ENCODE results near the gene GIGYF2. TPM values are rescaled to one million over a fixed set of nuclear protein-coding genes. Genes with fewer than 3 reads are reported as not detected.

The GIGYF2 gene
- total and polyA plus RNA-seq, 2 experiments from 2014 or later: 29.8 to 63.6 TPM

DNA sequence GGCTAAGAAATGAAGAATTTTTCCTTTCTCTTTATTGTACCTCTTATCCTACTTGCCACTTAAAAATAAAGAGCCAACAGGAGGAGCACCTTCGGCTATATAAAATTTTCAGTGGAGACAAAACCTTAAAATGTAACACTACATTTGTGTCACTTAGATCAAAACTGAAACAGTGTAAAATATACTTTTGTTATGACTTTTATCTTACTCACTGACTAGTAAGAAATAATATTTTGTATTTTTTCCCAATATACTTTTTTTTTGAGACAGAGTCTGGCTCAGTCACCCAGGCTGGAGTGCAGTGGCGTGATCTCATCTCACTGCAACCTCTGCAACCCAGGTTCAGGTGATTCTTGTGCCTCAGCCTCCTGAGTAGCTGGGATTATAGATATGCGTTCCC, 50.9 kb downstream of the GIGYF2 start:
- no peaks in the 10 kb centered on the region for H3K9me3 ChIP-seq (ENCODE audit: low read depth)
- no peaks in the 10 kb centered on the region for H4K20me1 ChIP-seq (ENCODE audit: insufficient read depth, poor library complexity, severe bottlenecking)
- no peaks in the 10 kb centered on the region for H3K9me2 ChIP-seq (replicated peaks; ENCODE audit: insufficient read depth)
- H3K79me2 ChIP-seq: no peaks in the 10 kb centered on the region
- H3K4me2 ChIP-seq: no peak overlapping the region
- H3K4me3 ChIP-seq: no peak overlapping the region
- TF ChIP-seq, protein P1, sequence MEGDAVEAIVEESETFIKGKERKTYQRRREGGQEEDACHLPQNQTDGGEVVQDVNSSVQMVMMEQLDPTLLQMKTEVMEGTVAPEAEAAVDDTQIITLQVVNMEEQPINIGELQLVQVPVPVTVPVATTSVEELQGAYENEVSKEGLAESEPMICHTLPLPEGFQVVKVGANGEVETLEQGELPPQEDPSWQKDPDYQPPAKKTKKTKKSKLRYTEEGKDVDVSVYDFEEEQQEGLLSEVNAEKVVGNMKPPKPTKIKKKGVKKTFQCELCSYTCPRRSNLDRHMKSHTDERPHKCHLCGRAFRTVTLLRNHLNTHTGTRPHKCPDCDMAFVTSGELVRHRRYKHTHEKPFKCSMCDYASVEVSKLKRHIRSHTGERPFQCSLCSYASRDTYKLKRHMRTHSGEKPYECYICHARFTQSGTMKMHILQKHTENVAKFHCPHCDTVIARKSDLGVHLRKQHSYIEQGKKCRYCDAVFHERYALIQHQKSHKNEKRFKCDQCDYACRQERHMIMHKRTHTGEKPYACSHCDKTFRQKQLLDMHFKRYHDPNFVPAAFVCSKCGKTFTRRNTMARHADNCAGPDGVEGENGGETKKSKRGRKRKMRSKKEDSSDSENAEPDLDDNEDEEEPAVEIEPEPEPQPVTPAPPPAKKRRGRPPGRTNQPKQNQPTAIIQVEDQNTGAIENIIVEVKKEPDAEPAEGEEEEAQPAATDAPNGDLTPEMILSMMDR (IDR thresholded peaks at IDR 0.05; ENCODE audit: poor library complexity): no peak
- TF ChIP-seq EZH2 (IDR thresholded peaks at IDR 0.05; ENCODE audit: borderline replicate concordance) (no peak), EZH2phosphoT487 (IDR thresholded peaks at IDR 0.05; ENCODE audit: low read depth, severe bottlenecking, unreplicated experiment) (no peak)
- 97% methylated on average over 3 of the region's 3 CpGs for WGBS (ENCODE audit: low lambda C conversion rate, missing lambda C conversion rate)
- H3K27me3 ChIP-seq: no peaks in the 10 kb centered on the region
- no peak for DNase-seq (ENCODE audit: low spot score)
- peaks cover 3% of the 10 kb centered on the region for H3K36me3 ChIP-seq (replicated peaks; ENCODE audit: insufficient read depth, low read depth)
- no peak overlapping the region for H2AFZ ChIP-seq
- no peak overlapping the region for H3K27ac ChIP-seq
- H3K4me1 ChIP-seq (ENCODE audit: insufficient read depth): peaks cover 6% of the 10 kb centered on the region

DNA sequence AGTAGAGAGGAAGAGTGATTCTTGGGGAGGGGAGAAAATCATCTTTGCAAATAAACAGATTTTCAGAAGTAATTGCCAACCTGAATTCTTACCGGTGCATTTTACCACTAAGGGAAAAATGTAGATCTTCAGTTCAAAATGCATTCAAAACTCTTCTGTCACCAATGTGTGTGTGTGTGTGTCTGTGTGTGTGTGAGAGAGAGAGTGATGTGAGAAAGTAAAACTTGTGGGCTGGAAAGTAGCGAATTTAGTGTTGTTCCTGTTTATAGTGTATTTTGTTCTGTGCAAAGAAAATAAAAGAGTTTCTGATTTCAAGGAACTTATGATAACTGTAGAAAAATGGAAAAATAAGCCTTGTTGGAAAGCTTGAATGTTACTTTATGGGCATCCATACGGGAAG, 52.2 kb downstream of the GIGYF2 start:
- Histone ChIP-seq H2AFZ (no peak overlapping the region), H3K27me3 (no peaks in the 10 kb centered on the region), H3K9me2 (replicated peaks; ENCODE audit: insufficient read depth) (no peaks in the 10 kb centered on the region), H4K20me1 (ENCODE audit: insufficient read depth, poor library complexity, severe bottlenecking) (no peaks in the 10 kb centered on the region), H3K4me2 (no peak overlapping the region), H3K79me2 (peaks cover 6% of the 10 kb centered on the region), H3K27ac (no peak overlapping the region), H3K4me3 (no peak overlapping the region), H3K4me1 (ENCODE audit: insufficient read depth) (peaks cover 6% of the 10 kb centered on the region), H3K9me3 (ENCODE audit: low read depth) (no peaks in the 10 kb centered on the region), H3K36me3 (replicated peaks; ENCODE audit: insufficient read depth, low read depth) (peaks cover 3% of the 10 kb centered on the region)
- WGBS (ENCODE audit: low lambda C conversion rate, missing lambda C conversion rate): 97% methylated on average over 3 of the region's 3 CpGs
- no peak for TF ChIP-seq EZH2 (IDR thresholded peaks at IDR 0.05; ENCODE audit: borderline replicate concordance)
- no peak for DNase-seq (ENCODE audit: low spot score)

DNA sequence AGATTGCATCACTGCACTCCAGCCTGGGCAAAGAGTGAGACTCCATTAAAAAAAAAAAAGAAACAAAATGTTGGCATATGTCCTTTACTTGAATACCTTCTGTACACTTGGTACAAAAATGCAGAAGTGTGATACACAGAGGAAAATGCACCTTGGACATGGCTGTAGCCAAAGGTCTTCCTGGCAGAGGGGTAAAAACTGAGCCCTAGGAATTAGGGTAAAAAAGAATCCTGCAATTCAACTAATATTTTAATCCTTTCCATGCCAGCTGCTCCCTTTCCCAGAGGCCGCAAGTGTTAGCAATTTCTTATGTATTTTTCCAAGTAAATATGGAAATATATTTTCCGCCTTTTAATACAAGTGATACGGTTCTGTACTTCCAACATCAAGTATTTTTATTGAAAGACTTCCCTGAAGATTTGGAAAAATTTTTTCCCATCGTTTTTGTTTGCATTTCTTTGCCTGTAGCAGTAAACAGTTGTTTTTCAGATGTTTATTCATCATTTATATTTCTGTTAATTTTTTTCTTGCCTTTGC, 53.1 kb downstream of the GIGYF2 start:
- H3K79me2 ChIP-seq: peaks cover 10% of the 10 kb centered on the region
- H2AFZ ChIP-seq: no peak overlapping the region
- TF ChIP-seq EZH2 (IDR thresholded peaks at IDR 0.05; ENCODE audit: borderline replicate concordance) (no peak), EZH2phosphoT487 (IDR thresholded peaks at IDR 0.05; ENCODE audit: low read depth, severe bottlenecking, unreplicated experiment) (no peak)
- TF ChIP-seq, protein P1 (IDR thresholded peaks at IDR 0.05; ENCODE audit: poor library complexity): no peak
- H4K20me1 ChIP-seq (ENCODE audit: insufficient read depth, poor library complexity, severe bottlenecking): no peaks in the 10 kb centered on the region
- no peaks in the 10 kb centered on the region for H3K27me3 ChIP-seq
- no peaks in the 10 kb centered on the region for H3K9me2 ChIP-seq (replicated peaks; ENCODE audit: insufficient read depth)
- DNase-seq (ENCODE audit: low spot score): no peak
- no peak overlapping the region for H3K4me2 ChIP-seq
- H3K4me3 ChIP-seq: no peak overlapping the region
- H3K36me3 ChIP-seq (replicated peaks; ENCODE audit: insufficient read depth, low read depth): peaks cover 3% of the 10 kb centered on the region
- H3K4me1 ChIP-seq (ENCODE audit: insufficient read depth): peaks cover 5% of the 10 kb centered on the region
- no peak overlapping the region for H3K27ac ChIP-seq
- H3K9me3 ChIP-seq (ENCODE audit: low read depth): no peaks in the 10 kb centered on the region
- 94% methylated on average over 4 of the region's 4 CpGs for WGBS (ENCODE audit: low lambda C conversion rate, missing lambda C conversion rate)

DNA sequence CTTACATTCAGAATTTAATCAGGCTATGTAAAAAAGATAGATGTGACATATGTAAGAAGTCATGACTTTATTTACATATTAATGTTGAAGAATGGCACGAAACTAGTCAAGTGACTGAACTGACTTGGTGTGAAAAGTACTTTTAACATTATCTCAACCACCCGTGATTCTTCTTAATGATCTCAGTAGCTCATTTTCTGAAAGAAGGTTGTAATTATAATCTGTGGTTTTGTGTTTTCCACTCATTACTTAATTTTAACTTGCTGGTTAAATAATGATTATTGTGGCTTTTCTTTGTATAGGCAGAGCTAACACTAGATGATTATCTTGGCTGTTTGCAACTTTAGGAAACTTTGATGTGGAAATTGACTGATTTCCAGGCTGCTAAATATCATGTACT, 60.8 kb downstream of the GIGYF2 start:
- no peaks in the 10 kb centered on the region for H4K20me1 ChIP-seq (ENCODE audit: insufficient read depth, poor library complexity, severe bottlenecking)
- no peaks in the 10 kb centered on the region for H3K27me3 ChIP-seq
- peaks cover 10% of the 10 kb centered on the region for H3K79me2 ChIP-seq
- no peak for TF ChIP-seq EZH2 (IDR thresholded peaks at IDR 0.05; ENCODE audit: borderline replicate concordance)
- no peak for TF ChIP-seq EZH2phosphoT487 (IDR thresholded peaks at IDR 0.05; ENCODE audit: low read depth, severe bottlenecking, unreplicated experiment)
- TF ChIP-seq, protein P1 (IDR thresholded peaks at IDR 0.05; ENCODE audit: poor library complexity): no peak
- no peak for DNase-seq (ENCODE audit: low spot score)
- 74% methylated on average over 2 of the region's 2 CpGs for WGBS (ENCODE audit: low lambda C conversion rate, missing lambda C conversion rate)
- H2AFZ ChIP-seq: no peak overlapping the region
- H3K4me3 ChIP-seq: no peak overlapping the region
- no peaks in the 10 kb centered on the region for H3K4me1 ChIP-seq (ENCODE audit: insufficient read depth)
- no peak overlapping the region for H3K27ac ChIP-seq
- no peaks in the 10 kb centered on the region for H3K9me3 ChIP-seq (ENCODE audit: low read depth)
- H3K9me2 ChIP-seq (replicated peaks; ENCODE audit: insufficient read depth): no peaks in the 10 kb centered on the region
- no peak overlapping the region for H3K4me2 ChIP-seq
- no peaks in the 10 kb centered on the region for H3K36me3 ChIP-seq (replicated peaks; ENCODE audit: insufficient read depth, low read depth)

Data from hepatocyte (in vitro differentiated cells).